GM21526 (cell line): ENCODE data around the gene PRELID2.
"Not testable (repeated sequence)": the region's sequence is repeated elsewhere in the genome, so short reads cannot be mapped to it uniquely, and the experiment has no call there.

ENCODE experiments used
- ATAC-seq: cut with Tn5 transposase; IDR thresholded peaks from one replicate; pipeline ENCODE4 v1.9.1; 2021; ENCODE audit warnings: moderate library complexity; ENCODE audit not compliant: unreplicated experiment, low FRiP score

PRELID2 gene

GRCh38 chr5:145752947-145753346 lies 82.2 kb downstream of the PRELID2 start:
- ATAC-seq = no peak

GRCh38 chr5:145752534-145752933 lies 82.6 kb downstream of the PRELID2 start:
- no peak for ATAC-seq

- no peak for ATAC-seq
Measured at GRCh38 chr5:145750199-145750598, 84.9 kb downstream of the PRELID2 start.

- no peak for ATAC-seq
Measured at GRCh38 chr5:145743396-145744061, 91.6 kb downstream of the PRELID2 start.

- ATAC-seq = no peak
Measured at GRCh38 chr5:145739843-145740242, 95.3 kb downstream of the PRELID2 start.

GRCh38 chr5:145738227-145738626 lies 96.9 kb downstream of the PRELID2 start:
- ATAC-seq = no peak

GRCh38 chr5:145737578-145737977 lies 97.6 kb downstream of the PRELID2 start:
- no peak for ATAC-seq

- not testable (repeated sequence) for ATAC-seq
Measured at GRCh38 chr5:145729956-145730355, 105.2 kb downstream of the PRELID2 start.

- ATAC-seq = no peak
Measured at GRCh38 chr5:145723516-145723915, 111.6 kb downstream of the PRELID2 start.

- ATAC-seq = no peak
Measured at GRCh38 chr5:145718956-145719355, 116.2 kb downstream of the PRELID2 start.

GRCh38 chr5:145715412-145715811 lies 119.7 kb downstream of the PRELID2 start:
- no peak for ATAC-seq

- no peak for ATAC-seq
Measured at GRCh38 chr5:145712245-145712644, 122.9 kb downstream of the PRELID2 start.

GRCh38 chr5:145711417-145711816 lies 123.7 kb downstream of the PRELID2 start:
- ATAC-seq = no peak
